HepG2 (cell line): ENCODE data around the gene ARRDC4. TPM values are rescaled to one million over a fixed set of nuclear protein-coding genes. Genes with fewer than 3 reads are reported as not detected.

ENCODE experiments used
- ATAC-seq: fragments of 200-7000 bp; cut with Tn5 transposase; 3 replicates; pipeline ENCODE4 v1.9.1; 2020; ENCODE audit warnings: mild to moderate bottlenecking, moderate library complexity
- BruUV-seq: library from RNA; stranded (reverse); fragments of 400-500 nt; replicated peaks from 2 replicates; lab custom pipeline; 2021; lab: Mats Ljungman, UMichigan
- CTCF ChIA-PET: fragments of 300-600 bp; formaldehyde crosslinking; extraction: SDS; loops from one replicate; lab custom pipeline; 2021; ENCODE audit warnings: low total read pairs, inconsistent platforms, low intra/inter-chr PET ratio; lab: Yijun Ruan, JAX
- POLR2A ChIA-PET: fragments of 350-600 bp; sonication (Branson Sonifier 250); formaldehyde crosslinking; loops from one replicate; lab custom pipeline; 2020; ENCODE audit warnings: antibody characterized with exemption, inconsistent platforms; lab: Yijun Ruan, JAX
- DNase-seq: peaks from one replicate; pipeline ENCODE4 v3.0.0-alpha.2; 2015; ENCODE audit warnings: low spot score
- FAIRE-seq: peaks from 3 replicates; lab custom pipeline; 2011; peaks lifted over from hg19 to GRCh38; lab: Jason Lieb, UNC
- H2AFZ ChIP-seq: one replicate; pipeline ENCODE4 v1.6.1; 2011; ENCODE audit warnings: low read length, inconsistent platforms
- H3K27ac ChIP-seq: fragments of 300-600 bp; 3 replicates; pipeline ENCODE4 v1.8.0; 2011; ENCODE audit warnings: mixed run types, mild to moderate bottlenecking, mixed read lengths, low read length, inconsistent platforms; ENCODE audit not compliant: insufficient read depth; ENCODE audit errors: extremely low read length
- H3K27me3 ChIP-seq, 2 experiments: fragments of 200-600 bp in 1 of 2; 2 replicates in 1 of 2; 3 replicates in 1 of 2; pipeline versions ENCODE4 v1.6.0 to v1.8.0; 2011; ENCODE audit warnings: low read length in 2 of 2, mild to moderate bottlenecking in 2 of 2, moderate library complexity in 2 of 2, inconsistent platforms in 1 of 2; ENCODE audit not compliant: insufficient read depth in 2 of 2, control insufficient read depth in 1 of 2
- H3K36me3 ChIP-seq, 2 experiments: fragments of 200-600 bp in 1 of 2; replicated peaks in 1 of 2; 2 replicates in 1 of 2; 3 replicates in 1 of 2; pipeline versions ENCODE4 v1.5.1 to v1.8.0; 2011; ENCODE audit warnings: low read length in 2 of 2, inconsistent platforms in 1 of 2; ENCODE audit not compliant: insufficient read depth in 2 of 2, control insufficient read depth in 1 of 2
- H3K4me1 ChIP-seq: 2 replicates; pipeline ENCODE4 v1.5.1; 2012; ENCODE audit warnings: low read length, inconsistent platforms; ENCODE audit not compliant: insufficient read depth
- H3K4me2 ChIP-seq: 2 replicates; pipeline ENCODE4 v1.6.0; 2011; ENCODE audit warnings: low read depth, low read length, inconsistent platforms
- H3K4me3 ChIP-seq, 3 experiments: fragments of 200-600 bp in 1 of 3; sonication (generic), shearing (Covaris generic) in 1 of 3; replicated peaks in 1 of 3; 2 replicates each; pipeline ENCODE4 v1.5.1; 2011 to 2016; ENCODE audit warnings: low read length in 3 of 3, inconsistent platforms in 2 of 3, low read depth in 2 of 3, mild to moderate bottlenecking in 2 of 3, control low read depth in 1 of 3, mixed read lengths in 1 of 3; ENCODE audit not compliant: insufficient read depth in 1 of 3
- H3K79me2 ChIP-seq: one replicate; pipeline ENCODE4 v1.6.1; 2011; ENCODE audit warnings: low read length, inconsistent platforms; ENCODE audit not compliant: insufficient read depth
- H3K9ac ChIP-seq: 2 replicates; pipeline ENCODE4 v1.6.0; 2011; ENCODE audit warnings: mild to moderate bottlenecking, low read depth, low read length, inconsistent platforms; ENCODE audit not compliant: insufficient read depth
- H3K9me3 ChIP-seq: 2 replicates; pipeline ENCODE4 v1.5.1; 2012; ENCODE audit warnings: mild to moderate bottlenecking, low read length
- H4K20me1 ChIP-seq: 2 replicates; pipeline ENCODE4 v1.6.0; 2011; ENCODE audit warnings: inconsistent platforms, mild to moderate bottlenecking, low read length, moderate library complexity; ENCODE audit not compliant: insufficient read depth
- AGO2 ChIP-seq: fragments of 200-400 bp; formaldehyde crosslinking; optimal IDR thresholded peaks from 2 replicates; pipeline ENCODE3; 2017; ENCODE audit warnings: mild to moderate bottlenecking, low read depth, low read length, moderate library complexity
- KLF6 ChIP-seq: IDR thresholded peaks from 2 replicates; pipeline ENCODE4 v1.8.0; 2016; ENCODE audit warnings: missing biosample characterization, missing genetic modification reagents
- LCORL ChIP-seq, 2 experiments: fragments of 450-650 bp in 1 of 2; sonication (generic) in 1 of 2; formaldehyde crosslinking in 1 of 2; IDR thresholded peaks; 2 replicates each; pipeline versions ENCODE4 v1.5.0 to v1.6.1; 2017 to 2020; ENCODE audit warnings: antibody characterized with exemption in 1 of 2, missing genetic modification reagents in 1 of 2
- ZNF282 ChIP-seq: fragments of 450-650 bp; IDR thresholded peaks from 2 replicates; pipeline ENCODE4 v1.6.1; 2018; ENCODE audit not compliant: partially characterized antibody
- ZNF430 ChIP-seq: sonication (generic); formaldehyde crosslinking; IDR thresholded peaks from 2 replicates; pipeline ENCODE4 v1.9.0; 2021; ENCODE audit warnings: mild to moderate bottlenecking, missing genetic modification reagents
- ZNF572 ChIP-seq: sonication (generic); formaldehyde crosslinking; IDR thresholded peaks from 2 replicates; pipeline ENCODE4 v1.5.1; 2020; ENCODE audit warnings: mild to moderate bottlenecking, missing genetic modification reagents
- WGBS: methylation state at CpG from one replicate; pipeline ENCODE4 v1.1.6; 2017; ENCODE audit warnings: low lambda C conversion rate; 5-methylcytosine and 5-hydroxymethylcytosine counted together
- in situ Hi-C: cut with HindIII; loops from 2 replicates; pipeline ENCODE4 v1.10.0; 2017; ENCODE audit warnings: low pct_unique_long_range_greater_than_20kb; ENCODE audit not compliant: extremely low pct_ligation_motif_present
- intact Hi-C: fragments of 100-400 bp; cut with micrococcal nuclease; formaldehyde crosslinking; loops from one replicate; pipeline ENCODE4 v1.10.0; 2022; ENCODE audit not compliant: unreplicated experiment
- polyA plus RNA-seq, 8 experiments: library from polyadenylated mRNA; depleted of rRNA in 3 of 8; stranded (reverse) in 7 of 8; unstranded in 1 of 8; fragments of >200 nt; fragmentation: Illumina TruSeq in 4 of 8; extraction: Trizol in 4 of 8; gene quantifications; 2 replicates each; pipeline versions ENCODE4 v1.2.1 to v1.2.3, GENCODE V29; 2011 to 2016; ENCODE audit warnings: low read depth in 4 of 8, missing spikeins in 1 of 8, mixed read lengths in 1 of 8; ENCODE audit not compliant: insufficient read depth in 1 of 8
- total RNA-seq, 5 experiments: library from RNA; depleted of rRNA; stranded (reverse); fragments of >200 nt; fragmentation: Illumina TruSeq; extraction: Trizol; gene quantifications; 2 replicates each; pipeline ENCODE4 v1.2.3, GENCODE V29; 2016; ENCODE audit warnings: low read depth in 1 of 5
- TF ChIP-seq, protein P1 (sequence below): sonication (generic); formaldehyde crosslinking; IDR thresholded peaks from 2 replicates; pipeline ENCODE4 v1.9.0; 2022; ENCODE audit warnings: low read depth, missing genetic modification reagents
- TF ChIP-seq, protein P2 (sequence below): sonication (generic); formaldehyde crosslinking; IDR thresholded peaks from 2 replicates; pipeline ENCODE4 v1.5.0; 2020; ENCODE audit warnings: missing genetic modification reagents
- TF ChIP-seq, protein P3 (sequence below): sonication (generic); formaldehyde crosslinking; IDR thresholded peaks from 2 replicates; pipeline ENCODE4 v1.5.0; 2020; ENCODE audit warnings: mild to moderate bottlenecking, missing genetic modification reagents
- TF ChIP-seq, protein P4 (sequence below): sonication (generic); formaldehyde crosslinking; IDR thresholded peaks from 2 replicates; pipeline ENCODE4 v1.4.0; 2020; ENCODE audit warnings: mild to moderate bottlenecking, missing genetic modification reagents

ARRDC4 gene
- total and polyA plus RNA-seq, 2 of the 13 experiments (the other 11 are each of a cell fraction or from before 2014, with no cell fraction given) = 1.5 to 2.5 TPM

DNA sequence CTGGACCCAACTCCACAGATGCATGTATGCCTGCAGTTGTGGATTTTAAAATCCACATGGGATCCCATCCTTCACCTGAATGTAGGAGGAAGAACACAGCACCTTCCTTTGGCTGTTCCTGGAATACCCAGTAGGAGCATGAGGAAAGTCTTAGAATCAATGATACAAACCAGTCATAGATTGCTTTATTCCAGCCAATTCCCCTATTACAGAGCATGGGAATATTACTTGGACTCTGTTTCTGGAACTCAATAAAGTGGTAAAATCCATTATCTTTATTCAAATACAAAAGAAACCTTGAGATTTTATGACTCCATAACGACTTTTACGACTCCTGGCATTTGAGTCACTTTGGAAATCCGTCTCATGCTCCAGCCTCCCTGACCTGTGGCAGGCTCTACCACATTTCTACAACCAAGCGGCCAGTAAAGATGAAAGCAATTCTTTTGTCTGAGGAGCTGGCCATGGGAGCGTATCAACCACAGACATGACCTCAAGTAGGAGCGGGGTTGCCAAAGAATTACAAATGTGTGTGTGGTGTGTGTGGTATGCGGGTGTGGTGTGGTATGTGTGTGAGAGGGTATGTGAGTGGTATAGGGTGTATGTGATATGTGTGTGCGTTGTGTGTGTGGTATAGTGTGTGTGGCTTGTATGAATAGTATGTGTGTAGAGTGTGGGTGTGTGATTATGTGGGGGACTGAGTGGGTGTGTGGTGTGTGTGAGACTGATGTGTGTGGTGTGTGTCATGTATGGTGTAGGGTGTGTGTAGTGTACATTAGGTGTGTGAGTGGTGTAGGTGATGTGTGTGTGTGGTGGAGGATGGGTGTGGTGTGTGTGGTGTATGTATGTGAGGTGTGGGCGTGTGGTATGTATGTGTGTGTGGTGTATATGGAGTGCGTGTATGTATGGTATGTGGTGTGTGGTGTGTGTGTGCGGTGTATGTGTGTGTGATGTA, 40.0 kb downstream of the ARRDC4 start:
- in situ Hi-C loops = no loop called here

DNA sequence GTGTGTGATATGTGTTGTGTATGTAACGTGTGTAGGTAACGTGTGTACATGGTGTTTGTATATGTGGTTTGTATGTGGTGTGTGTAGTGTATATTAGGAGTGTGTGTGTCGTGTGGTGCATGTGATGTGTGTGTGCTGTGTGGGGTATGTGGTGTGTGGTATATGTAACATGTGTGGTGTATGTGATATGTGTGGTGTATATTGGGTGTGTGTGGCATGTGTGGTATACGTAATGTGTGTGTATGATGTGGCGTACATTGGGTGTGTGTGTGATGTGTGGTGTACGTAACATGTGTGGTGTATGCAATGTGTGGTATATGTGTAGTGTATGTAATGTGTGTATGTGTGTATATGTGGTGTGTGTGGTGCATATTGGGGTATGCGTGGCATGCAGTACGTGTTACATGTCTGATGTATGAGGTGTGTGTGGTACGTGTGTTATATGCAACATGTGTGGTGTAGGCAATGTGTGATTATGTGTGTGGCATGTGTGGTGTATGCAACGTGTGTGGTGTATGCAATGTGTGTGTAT, 41.2 kb downstream of the ARRDC4 start:
- Histone ChIP-seq H3K9ac (no peak overlapping the region), H3K27me3 (no peaks in the 10 kb centered on the region; a peak in 2 of 5 replicates), H3K27ac (no peak overlapping the region), H3K79me2 (no peaks in the 10 kb centered on the region), H3K4me1 (peaks cover 24% of the 10 kb centered on the region), H3K36me3 (no peaks in the 10 kb centered on the region), H3K9me3 (no peaks in the 10 kb centered on the region), H3K4me3 (no peak overlapping the region), H2AFZ (no peak overlapping the region), H3K4me2 (no peak overlapping the region), H4K20me1 (no peaks in the 10 kb centered on the region)
- no peak for DNase-seq
- 83% methylated on average over 10 of the region's 10 CpGs for WGBS
- in situ Hi-C loops (no loop called here), intact Hi-C loops (loop anchor here (2.0 kb wide), 1 partner anchor 41 kb away; the partner anchor contains the start of gene ARRDC4)
- ChIA-PET POLR2A (no interaction called here), CTCF (no interaction called here)
- ATAC-seq = no peak
- no peak for FAIRE-seq
- BruUV-seq = no TSS peak
- TF ChIP-seq, protein P1, sequence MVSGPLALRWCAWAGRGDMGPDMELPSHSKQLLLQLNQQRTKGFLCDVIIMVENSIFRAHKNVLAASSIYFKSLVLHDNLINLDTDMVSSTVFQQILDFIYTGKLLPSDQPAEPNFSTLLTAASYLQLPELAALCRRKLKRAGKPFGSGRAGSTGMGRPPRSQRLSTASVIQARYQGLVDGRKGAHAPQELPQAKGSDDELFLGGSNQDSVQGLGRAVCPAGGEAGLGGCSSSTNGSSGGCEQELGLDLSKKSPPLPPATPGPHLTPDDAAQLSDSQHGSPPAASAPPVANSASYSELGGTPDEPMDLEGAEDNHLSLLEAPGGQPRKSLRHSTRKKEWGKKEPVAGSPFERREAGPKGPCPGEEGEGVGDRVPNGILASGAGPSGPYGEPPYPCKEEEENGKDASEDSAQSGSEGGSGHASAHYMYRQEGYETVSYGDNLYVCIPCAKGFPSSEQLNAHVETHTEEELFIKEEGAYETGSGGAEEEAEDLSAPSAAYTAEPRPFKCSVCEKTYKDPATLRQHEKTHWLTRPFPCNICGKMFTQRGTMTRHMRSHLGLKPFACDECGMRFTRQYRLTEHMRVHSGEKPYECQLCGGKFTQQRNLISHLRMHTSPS (CRISPR knock-in tag) = no peak
- TF ChIP-seq, protein P2, sequence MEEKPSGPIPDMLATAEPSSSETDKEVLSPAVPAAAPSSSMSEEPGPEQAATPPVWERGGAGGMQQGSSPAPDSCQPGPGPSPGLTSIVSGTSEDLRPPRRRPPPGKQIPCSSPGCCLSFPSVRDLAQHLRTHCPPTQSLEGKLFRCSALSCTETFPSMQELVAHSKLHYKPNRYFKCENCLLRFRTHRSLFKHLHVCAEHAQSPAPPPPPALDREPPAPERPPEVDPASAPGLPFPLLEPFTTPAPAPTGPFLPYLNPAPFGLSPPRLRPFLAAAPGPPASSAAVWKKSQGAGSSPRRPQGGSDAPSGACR = no peak
- TF ChIP-seq ZNF282 (peak; percentile 70), AGO2 (no peak), ZNF572 (no peak), ZNF430 (CRISPR knock-in tag) (no peak), LCORL (IDR thresholded peaks at IDR 0.05) (0 out of 2 replicates have a peak, but pooled peaks have one; percentile 29), LCORL (CRISPR knock-in tag; IDR thresholded peaks at IDR 0.05) (no peak)
- TF ChIP-seq, protein P3, sequence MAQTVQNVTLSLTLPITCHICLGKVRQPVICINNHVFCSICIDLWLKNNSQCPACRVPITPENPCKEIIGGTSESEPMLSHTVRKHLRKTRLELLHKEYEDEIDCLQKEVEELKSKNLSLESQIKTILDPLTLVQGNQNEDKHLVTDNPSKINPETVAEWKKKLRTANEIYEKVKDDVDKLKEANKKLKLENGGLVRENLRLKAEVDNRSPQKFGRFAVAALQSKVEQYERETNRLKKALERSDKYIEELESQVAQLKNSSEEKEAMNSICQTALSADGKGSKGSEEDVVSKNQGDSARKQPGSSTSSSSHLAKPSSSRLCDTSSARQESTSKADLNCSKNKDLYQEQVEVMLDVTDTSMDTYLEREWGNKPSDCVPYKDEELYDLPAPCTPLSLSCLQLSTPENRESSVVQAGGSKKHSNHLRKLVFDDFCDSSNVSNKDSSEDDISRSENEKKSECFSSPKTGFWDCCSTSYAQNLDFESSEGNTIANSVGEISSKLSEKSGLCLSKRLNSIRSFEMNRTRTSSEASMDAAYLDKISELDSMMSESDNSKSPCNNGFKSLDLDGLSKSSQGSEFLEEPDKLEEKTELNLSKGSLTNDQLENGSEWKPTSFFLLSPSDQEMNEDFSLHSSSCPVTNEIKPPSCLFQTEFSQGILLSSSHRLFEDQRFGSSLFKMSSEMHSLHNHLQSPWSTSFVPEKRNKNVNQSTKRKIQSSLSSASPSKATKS (CRISPR knock-in tag) = no peak
- TF ChIP-seq, protein P4, sequence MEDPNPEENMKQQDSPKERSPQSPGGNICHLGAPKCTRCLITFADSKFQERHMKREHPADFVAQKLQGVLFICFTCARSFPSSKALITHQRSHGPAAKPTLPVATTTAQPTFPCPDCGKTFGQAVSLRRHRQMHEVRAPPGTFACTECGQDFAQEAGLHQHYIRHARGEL (CRISPR knock-in tag) = no peak

More for the DNA sequence above, 40.0 kb downstream of the ARRDC4 start:
- Histone ChIP-seq H3K4me3 (no peak overlapping the region), H3K36me3 (no peaks in the 10 kb centered on the region), H3K9me3 (no peaks in the 10 kb centered on the region), H3K4me2 (no peak overlapping the region), H3K27me3 (no peaks in the 10 kb centered on the region; a peak in 2 of 5 replicates)
- CTCF ChIA-PET = no interaction called here
- peak; percentile 21 for FAIRE-seq
- TF ChIP-seq ZNF282 = peak; percentile 56
- no peak for TF ChIP-seq KLF6
- TF ChIP-seq, all 625 proteins: peak for 1
- DNase-seq (no peak), ATAC-seq (no peak)
- 49% methylated on average over 11 of the region's 11 CpGs for WGBS
- intact Hi-C loops = no loop called here
- no TSS peak for BruUV-seq
- Histone ChIP-seq H3K79me2 (no peaks in the 10 kb centered on the region), H3K9ac (no peak overlapping the region), H2AFZ (no peak overlapping the region), H3K4me1 (peaks cover 30% of the 10 kb centered on the region), H4K20me1 (no peaks in the 10 kb centered on the region), H3K27ac (no peak overlapping the region)
- POLR2A ChIA-PET = no interaction called here
